CD14-positive monocyte (primary cell): Measurements from ENCODE around the gene RERE. TPM values are rescaled to one million over a fixed set of nuclear protein-coding genes. Genes with fewer than 3 reads are reported as not detected.

ENCODE experiments used
- DNase-seq, 3 donors: peaks; one replicate each; pipeline ENCODE4 v3.0.0-alpha.2; 2011 to 2022
- H2AFZ ChIP-seq: 2 replicates; pipeline ENCODE4 v1.6.0; 2012; ENCODE audit warnings: mild to moderate bottlenecking, low read depth, low read length, inconsistent platforms; ENCODE audit not compliant: insufficient read depth, poor library complexity, severe bottlenecking
- H3K27ac ChIP-seq, 2 donors: 1 replicate in 1 of 2; 2 replicates in 1 of 2; pipeline ENCODE4 v1.5.1; 2012 to 2013; ENCODE audit warnings: low read length in 2 of 2, control low read depth in 1 of 2, inconsistent platforms in 1 of 2, low read depth in 1 of 2, mild to moderate bottlenecking in 1 of 2
- H3K27me3 ChIP-seq, 2 donors: one replicate each; pipeline versions ENCODE4 v1.6.0 to v1.6.1; 2011 to 2013; ENCODE audit warnings: low read length in 2 of 2; ENCODE audit not compliant: control insufficient read depth in 2 of 2, insufficient read depth in 2 of 2
- H3K36me3 ChIP-seq, 2 donors: replicated peaks in 1 of 2; 1 replicate in 1 of 2; 2 replicates in 1 of 2; pipeline versions ENCODE4 v1.5.1 to v1.6.1; 2012 to 2013; ENCODE audit warnings: low read length in 2 of 2, control low read depth in 1 of 2, inconsistent platforms in 1 of 2, mild to moderate bottlenecking in 1 of 2; ENCODE audit not compliant: insufficient read depth in 2 of 2, control insufficient read depth in 1 of 2
- H3K4me1 ChIP-seq, 2 donors: 1 replicate in 1 of 2; 2 replicates in 1 of 2; pipeline versions ENCODE4 v1.5.1 to v1.6.1; 2012 to 2013; ENCODE audit warnings: low read length in 2 of 2, control low read depth in 1 of 2, inconsistent platforms in 1 of 2, mild to moderate bottlenecking in 1 of 2, moderate library complexity in 1 of 2; ENCODE audit not compliant: insufficient read depth in 2 of 2, control insufficient read depth in 1 of 2
- H3K4me2 ChIP-seq: replicated peaks from 2 replicates; pipeline ENCODE3; 2012; ENCODE audit warnings: low read length, moderate library complexity, mild to moderate bottlenecking; ENCODE audit not compliant: poor library complexity, severe bottlenecking; ENCODE audit errors: extremely low read depth
- H3K4me3 ChIP-seq, 3 experiments: fragments of 200-600 bp in 1 of 3; sonication (generic) in 1 of 3; replicated peaks in 1 of 3; 1 replicate in 2 of 3; 2 replicates in 1 of 3; pipeline ENCODE4 v1.5.1; 2011 to 2013; ENCODE audit warnings: low read length in 3 of 3, mild to moderate bottlenecking in 3 of 3, control low read depth in 2 of 3, low read depth in 2 of 3, inconsistent platforms in 1 of 3, moderate library complexity in 1 of 3
- H3K79me2 ChIP-seq: 2 replicates; pipeline ENCODE4 v1.6.0; 2012; ENCODE audit warnings: mild to moderate bottlenecking, control low read depth, inconsistent platforms, low read length, moderate library complexity; ENCODE audit not compliant: insufficient read depth
- H3K9ac ChIP-seq: 2 replicates; pipeline ENCODE4 v1.6.0; 2017; ENCODE audit warnings: low read length, mild to moderate bottlenecking; ENCODE audit not compliant: insufficient read depth, poor library complexity, severe bottlenecking
- H3K9me3 ChIP-seq, 2 donors: replicated peaks in 1 of 2; 1 replicate in 1 of 2; 2 replicates in 1 of 2; pipeline versions ENCODE4 v1.5.1 to v1.6.1; 2012 to 2013; ENCODE audit warnings: low read length in 2 of 2, control low read depth in 1 of 2; ENCODE audit not compliant: control insufficient read depth in 1 of 2, insufficient read depth in 1 of 2
- H4K20me1 ChIP-seq: 2 replicates; pipeline ENCODE4 v1.6.0; 2012; ENCODE audit warnings: mild to moderate bottlenecking, low read length, control low read depth, moderate library complexity; ENCODE audit not compliant: insufficient read depth
- H3K27ac Mint-ChIP-seq, 7 donors: one replicate each; pipeline ENCODE4 v1.8.0; 2020; ENCODE audit warnings: mild to moderate bottlenecking in 7 of 7, mixed read lengths in 7 of 7, moderate library complexity in 6 of 7, inconsistent platforms in 2 of 7
- H3K27me3 Mint-ChIP-seq, 3 donors: one replicate each; pipeline ENCODE4 v1.8.0; 2021 to 2022; ENCODE audit warnings: low read depth in 3 of 3, mild to moderate bottlenecking in 3 of 3, mixed read lengths in 3 of 3, moderate library complexity in 3 of 3, inconsistent platforms in 1 of 3
- H3K36me3 Mint-ChIP-seq, 2 donors: one replicate each; pipeline ENCODE4 v1.8.0; 2020; ENCODE audit warnings: mixed read lengths in 2 of 2, inconsistent platforms in 1 of 2, mild to moderate bottlenecking in 1 of 2
- H3K4me1 Mint-ChIP-seq: one replicate; pipeline ENCODE4 v1.8.0; 2020; ENCODE audit warnings: mild to moderate bottlenecking, mixed read lengths
- H3K4me3 Mint-ChIP-seq, 2 donors: one replicate each; pipeline ENCODE4 v1.8.0; 2020; ENCODE audit warnings: mild to moderate bottlenecking in 2 of 2, mixed read lengths in 2 of 2, moderate library complexity in 1 of 2
- H3K9me3 Mint-ChIP-seq, 7 donors: one replicate each; pipeline ENCODE4 v1.8.0; 2020 to 2022; ENCODE audit warnings: mixed read lengths in 7 of 7, mild to moderate bottlenecking in 6 of 7, moderate library complexity in 6 of 7, inconsistent platforms in 2 of 7
- WGBS: methylation state at CpG from one replicate; pipeline ENCODE4 v1.1.5; 2013; ENCODE audit warnings: missing lambda C conversion rate; ENCODE audit not compliant: insufficient coverage; 5-methylcytosine and 5-hydroxymethylcytosine counted together
- intact Hi-C, 2 donors: fragments of 100-400 bp; cut with micrococcal nuclease; formaldehyde crosslinking; loops; one replicate each; pipeline versions ENCODE4 v1.15.0 to v1.15.1; 2023
- polyA plus RNA-seq, 3 donors: library from polyadenylated mRNA; depleted of rRNA in 1 of 3; unstranded in 2 of 3; stranded (reverse) in 1 of 3; fragments of 300-500 nt in 2 of 3; fragments of >200 nt in 1 of 3; fragmentation: Illumina TruSeq in 2 of 3; gene quantifications; 1 replicate in 2 of 3; 2 replicates in 1 of 3; pipeline ENCODE4 v1.2.3, GENCODE V29; 2012 to 2021
- TF ChIP-seq, protein P1 (sequence below): fragments of 200-600 bp; IDR thresholded peaks from one replicate; pipeline ENCODE4 v1.8.0; 2022; ENCODE audit warnings: antibody characterized with exemption, mild to moderate bottlenecking

Gene RERE
- polyA plus RNA-seq, 3 donors, result 1.2 to 19.4 (median 3.8) TPM

DNA sequence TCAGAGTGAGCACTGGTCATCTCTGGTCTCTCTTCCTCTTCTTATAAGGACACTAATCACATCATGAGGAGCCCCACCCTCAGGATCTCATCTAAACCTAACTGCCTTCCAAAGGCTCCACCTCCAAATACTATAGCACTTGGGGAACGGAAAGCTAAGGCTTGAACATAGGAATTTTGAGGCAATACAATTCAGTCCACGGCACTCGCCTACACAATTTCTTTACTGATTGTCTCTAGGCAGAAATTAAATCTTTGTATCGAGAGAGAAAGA, 127.3 kb downstream of the RERE start:
- Histone ChIP-seq H2AFZ (no peak overlapping the region), H3K27ac (no peak overlapping the region), H3K9ac (no peak overlapping the region), H3K27me3 (no peaks in the 10 kb centered on the region), H3K36me3 (no peaks in the 10 kb centered on the region), H3K4me1 (peaks cover 4 to 23% of the 10 kb centered on the region in 2 donors), H3K9me3 (no peaks in the 10 kb centered on the region), H3K79me2 (peaks cover 24% of the 10 kb centered on the region), H3K4me3 (no peak overlapping the region), H4K20me1 (peaks cover 8% of the 10 kb centered on the region), H3K4me2 (no peak overlapping the region)
- Mint-ChIP-seq H3K27ac (no peak overlapping the region), H3K4me1 (peaks cover 23% of the 10 kb centered on the region), H3K27me3 (peaks cover 0 to 3% (median 1%) of the 10 kb centered on the region in 3 donors), H3K9me3 (peaks cover 0 to 6% (median 5%) of the 10 kb centered on the region in 7 donors), H3K4me3 (no peak overlapping the region), H3K36me3 (peaks cover 3 to 7% of the 10 kb centered on the region in 2 donors)
- 100% methylated on average over 3 of the region's 4 CpGs for WGBS
- intact Hi-C loops, result no loop called here
- DNase-seq, result no peak
- TF ChIP-seq, protein P1, sequence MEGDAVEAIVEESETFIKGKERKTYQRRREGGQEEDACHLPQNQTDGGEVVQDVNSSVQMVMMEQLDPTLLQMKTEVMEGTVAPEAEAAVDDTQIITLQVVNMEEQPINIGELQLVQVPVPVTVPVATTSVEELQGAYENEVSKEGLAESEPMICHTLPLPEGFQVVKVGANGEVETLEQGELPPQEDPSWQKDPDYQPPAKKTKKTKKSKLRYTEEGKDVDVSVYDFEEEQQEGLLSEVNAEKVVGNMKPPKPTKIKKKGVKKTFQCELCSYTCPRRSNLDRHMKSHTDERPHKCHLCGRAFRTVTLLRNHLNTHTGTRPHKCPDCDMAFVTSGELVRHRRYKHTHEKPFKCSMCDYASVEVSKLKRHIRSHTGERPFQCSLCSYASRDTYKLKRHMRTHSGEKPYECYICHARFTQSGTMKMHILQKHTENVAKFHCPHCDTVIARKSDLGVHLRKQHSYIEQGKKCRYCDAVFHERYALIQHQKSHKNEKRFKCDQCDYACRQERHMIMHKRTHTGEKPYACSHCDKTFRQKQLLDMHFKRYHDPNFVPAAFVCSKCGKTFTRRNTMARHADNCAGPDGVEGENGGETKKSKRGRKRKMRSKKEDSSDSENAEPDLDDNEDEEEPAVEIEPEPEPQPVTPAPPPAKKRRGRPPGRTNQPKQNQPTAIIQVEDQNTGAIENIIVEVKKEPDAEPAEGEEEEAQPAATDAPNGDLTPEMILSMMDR, result no peak

DNA sequence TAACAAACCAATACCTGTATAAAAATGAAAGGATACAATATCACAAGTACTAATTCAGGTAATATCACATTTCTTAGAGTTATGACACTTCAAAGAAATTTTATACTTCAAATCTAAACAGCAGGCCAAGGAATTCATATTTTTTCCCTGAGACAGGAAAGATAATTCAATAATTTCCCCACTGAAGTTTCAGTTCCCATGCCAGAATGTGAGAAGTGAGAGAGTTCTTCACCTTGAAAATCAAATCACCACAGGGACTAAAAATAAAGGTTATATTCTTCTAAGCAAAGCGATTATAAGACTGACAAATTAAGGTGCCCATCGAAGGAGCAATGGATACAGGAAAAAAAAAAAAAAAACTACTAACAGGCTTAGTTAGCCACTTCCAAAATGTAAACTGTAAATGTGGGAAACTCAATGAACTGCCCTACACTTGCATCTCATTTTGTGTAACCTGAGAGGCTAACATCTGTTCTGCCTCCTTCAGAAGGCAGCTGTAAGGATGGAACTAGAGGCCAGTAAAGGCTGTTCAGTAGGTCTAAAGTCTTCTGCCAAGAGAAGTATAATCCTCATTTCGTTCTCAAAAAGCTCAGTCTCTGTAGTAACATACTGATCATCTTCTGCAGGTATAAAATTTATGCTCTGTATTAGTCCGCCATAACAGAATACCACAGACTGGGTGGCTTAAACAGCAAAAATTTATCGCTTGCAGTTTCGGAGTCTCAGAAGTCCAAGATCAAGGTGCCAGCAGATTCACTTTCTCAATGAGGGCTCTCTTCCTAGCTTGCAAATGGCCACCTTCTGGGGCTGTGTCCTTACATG, 127.8 kb downstream of the RERE start:
- H3K36me3 Mint-ChIP-seq, result peaks cover 3 to 7% of the 10 kb centered on the region in 2 donors
- Histone ChIP-seq H3K9ac (no peak overlapping the region), H3K4me2 (no peak overlapping the region), H3K4me1 (peaks cover 4 to 23% of the 10 kb centered on the region in 2 donors), H3K27me3 (no peaks in the 10 kb centered on the region), H3K4me3 (no peak overlapping the region), H3K36me3 (no peaks in the 10 kb centered on the region), H3K27ac (no peak overlapping the region), H2AFZ (no peak overlapping the region), H3K79me2 (peaks cover 21% of the 10 kb centered on the region), H3K9me3 (no peaks in the 10 kb centered on the region), H4K20me1 (peaks cover 8% of the 10 kb centered on the region)
- peak overlapping the region in 1 of 7 donors; percentile 30 for H3K27ac Mint-ChIP-seq
- DNase-seq, result no peak
- no peak overlapping the region for H3K4me3 Mint-ChIP-seq
- H3K9me3 Mint-ChIP-seq, result peaks cover 0 to 6% (median 5%) of the 10 kb centered on the region in 7 donors
- peaks cover 0 to 3% (median 1%) of the 10 kb centered on the region in 3 donors for H3K27me3 Mint-ChIP-seq
- TF ChIP-seq, protein P1, result no peak
- intact Hi-C loops, result no loop called here
- WGBS, result 100% methylated on average over 3 of the region's 6 CpGs
- peaks cover 25% of the 10 kb centered on the region for H3K4me1 Mint-ChIP-seq
